Liver (tissue), 9 donors: ENCODE data around the gene AKNA. TPM values are rescaled to one million over a fixed set of nuclear protein-coding genes. Genes with fewer than 3 reads are reported as not detected.

ENCODE experiments used
- DNase-seq: peaks from one replicate; pipeline ENCODE4 v3.0.0-alpha.2; 2017; ENCODE audit warnings: low spot score
- H3K27ac ChIP-seq, 2 donors: one replicate each; pipeline ENCODE4 v1.7.0; 2013; ENCODE audit warnings: inconsistent platforms in 2 of 2, low read length in 2 of 2, control low read depth in 1 of 2, low read depth in 1 of 2, mild to moderate bottlenecking in 1 of 2
- H3K27me3 ChIP-seq, 4 donors: one replicate each; pipeline versions ENCODE4 v1.6.1 to v1.7.0; 2013; ENCODE audit warnings: low read length in 3 of 4, inconsistent platforms in 1 of 4, mild to moderate bottlenecking in 1 of 4, moderate library complexity in 1 of 4; ENCODE audit not compliant: control insufficient read depth in 4 of 4, insufficient read depth in 4 of 4
- H3K36me3 ChIP-seq, 4 donors: one replicate each; pipeline versions ENCODE4 v1.6.1 to v1.7.0; 2013; ENCODE audit warnings: low read length in 3 of 4, mild to moderate bottlenecking in 3 of 4, low read depth in 1 of 4, moderate library complexity in 1 of 4; ENCODE audit not compliant: control insufficient read depth in 4 of 4, insufficient read depth in 3 of 4
- H3K4me1 ChIP-seq, 4 donors: one replicate each; pipeline versions ENCODE4 v1.6.1 to v1.7.0; 2013; ENCODE audit warnings: low read length in 3 of 4, mild to moderate bottlenecking in 3 of 4, moderate library complexity in 1 of 4; ENCODE audit not compliant: control insufficient read depth in 4 of 4, insufficient read depth in 4 of 4
- H3K4me3 ChIP-seq, 3 donors: one replicate each; pipeline versions ENCODE4 v1.6.1 to v1.7.0; 2013; ENCODE audit warnings: low read length in 3 of 3, control low read depth in 1 of 3, low read depth in 1 of 3, mild to moderate bottlenecking in 1 of 3
- H3K9ac ChIP-seq, 2 donors: one replicate each; pipeline ENCODE4 v1.7.0; 2013; ENCODE audit warnings: low read length in 2 of 2, mild to moderate bottlenecking in 2 of 2, moderate library complexity in 2 of 2, control low read depth in 1 of 2, low read depth in 1 of 2
- H3K9me3 ChIP-seq, 4 donors: one replicate each; pipeline versions ENCODE4 v1.6.1 to v1.7.0; 2013; ENCODE audit warnings: low read length in 3 of 4; ENCODE audit not compliant: control insufficient read depth in 4 of 4
- ATF3 ChIP-seq: IDR thresholded peaks from 2 replicates; pipeline ENCODE4 v1.6.1; 2016; ENCODE audit warnings: antibody characterized with exemption
- CTCF ChIP-seq: fragments of 150-350 bp; IDR thresholded peaks from 2 replicates; pipeline ENCODE4 v1.5.1; 2017; ENCODE audit warnings: improper control_type of control experiment, low read depth, low read length; ENCODE audit not compliant: missing input control
- EGR1 ChIP-seq, 2 donors: IDR thresholded peaks; 2 replicates each; pipeline ENCODE4 v1.6.1; 2016 to 2018; ENCODE audit warnings: antibody characterized with exemption in 2 of 2, low read depth in 2 of 2
- FOXA1 ChIP-seq: IDR thresholded peaks from 2 replicates; pipeline ENCODE4 v1.6.1; 2016; ENCODE audit warnings: antibody characterized with exemption
- FOXA2 ChIP-seq: IDR thresholded peaks from 2 replicates; pipeline ENCODE4 v1.6.1; 2016; ENCODE audit warnings: antibody characterized with exemption
- GABPA ChIP-seq, 2 donors: IDR thresholded peaks in 1 of 2; conservative IDR thresholded peaks in 1 of 2; 2 replicates each; pipeline ENCODE4 v1.6.1; 2016; ENCODE audit warnings: antibody characterized with exemption in 2 of 2, mild to moderate bottlenecking in 1 of 2, moderate library complexity in 1 of 2
- HNF4A ChIP-seq, 2 donors: conservative IDR thresholded peaks; 2 replicates each; pipeline ENCODE4 v1.6.1; 2016; ENCODE audit warnings: antibody characterized with exemption in 2 of 2, mild to moderate bottlenecking in 2 of 2
- HNF4G ChIP-seq: IDR thresholded peaks from 2 replicates; pipeline ENCODE4 v1.6.1; 2016; ENCODE audit warnings: antibody characterized with exemption
- JUND ChIP-seq, 2 donors: IDR thresholded peaks; 2 replicates each; pipeline ENCODE4 v1.6.1; 2016; ENCODE audit warnings: antibody characterized with exemption in 2 of 2
- NR2F2 ChIP-seq: IDR thresholded peaks from 2 replicates; pipeline ENCODE4 v1.6.1; 2016; ENCODE audit warnings: antibody characterized with exemption
- RAD21 ChIP-seq, 2 donors: IDR thresholded peaks; 2 replicates each; pipeline ENCODE4 v1.6.1; 2016; ENCODE audit warnings: antibody characterized with exemption in 2 of 2, mild to moderate bottlenecking in 2 of 2
- RXRA ChIP-seq, 2 donors: IDR thresholded peaks; 2 replicates each; pipeline ENCODE4 v1.6.1; 2017 to 2018; ENCODE audit warnings: antibody characterized with exemption in 2 of 2, mild to moderate bottlenecking in 1 of 2
- SP1 ChIP-seq: IDR thresholded peaks from 2 replicates; pipeline ENCODE4 v1.6.1; 2018; ENCODE audit warnings: antibody characterized with exemption, mild to moderate bottlenecking
- TAF1 ChIP-seq: conservative IDR thresholded peaks from 2 replicates; pipeline ENCODE4 v1.6.1; 2016; ENCODE audit warnings: antibody characterized with exemption, mild to moderate bottlenecking
- YY1 ChIP-seq: IDR thresholded peaks from 2 replicates; pipeline ENCODE4 v1.6.1; 2016; ENCODE audit warnings: antibody characterized with exemption, mild to moderate bottlenecking
- WGBS: extraction: QIAGEN DNeasy Blood & Tissue Kit; methylation state at CpG from one replicate; pipeline ENCODE4 v1.1.7; 2013; 5-methylcytosine and 5-hydroxymethylcytosine counted together
- polyA plus RNA-seq, 2 donors: library from polyadenylated mRNA; stranded (reverse) in 1 of 2; unstranded in 1 of 2; fragments of 200-250 nt in 1 of 2; fragments of >200 nt in 1 of 2; fragmentation: Nextera tagmentation in 1 of 2; extraction: Ambion mirVana in 1 of 2; gene quantifications; one replicate each; pipeline versions ENCODE4 v1.2.1 to v1.2.3, GENCODE V29; 2013 to 2015
- total RNA-seq, 2 donors: library from RNA; depleted of rRNA; stranded (reverse); fragments of >200 nt; gene quantifications; one replicate each; pipeline ENCODE4 v1.2.3, GENCODE V29; 2014
- TF ChIP-seq, protein P1 (sequence below): IDR thresholded peaks from 2 replicates; pipeline ENCODE4 v1.6.1; 2016; ENCODE audit warnings: antibody characterized with exemption
- TF ChIP-seq, protein P2 (sequence below): IDR thresholded peaks from 2 replicates; pipeline ENCODE4 v1.6.1; 2016; ENCODE audit warnings: antibody characterized with exemption, mild to moderate bottlenecking
- TF ChIP-seq, protein P3 (sequence below): IDR thresholded peaks from 2 replicates; pipeline ENCODE4 v1.6.1; 2016; ENCODE audit warnings: antibody characterized with exemption
- donor health status: healthy.
- donor health status: healthy.
- donor health status: healthy.
- donor health status: healthy.
- donor health status: healthy.

AKNA gene
- total and polyA plus RNA-seq, 4 donors: 4.2 to 31.7 (median 6.9) TPM

DNA sequence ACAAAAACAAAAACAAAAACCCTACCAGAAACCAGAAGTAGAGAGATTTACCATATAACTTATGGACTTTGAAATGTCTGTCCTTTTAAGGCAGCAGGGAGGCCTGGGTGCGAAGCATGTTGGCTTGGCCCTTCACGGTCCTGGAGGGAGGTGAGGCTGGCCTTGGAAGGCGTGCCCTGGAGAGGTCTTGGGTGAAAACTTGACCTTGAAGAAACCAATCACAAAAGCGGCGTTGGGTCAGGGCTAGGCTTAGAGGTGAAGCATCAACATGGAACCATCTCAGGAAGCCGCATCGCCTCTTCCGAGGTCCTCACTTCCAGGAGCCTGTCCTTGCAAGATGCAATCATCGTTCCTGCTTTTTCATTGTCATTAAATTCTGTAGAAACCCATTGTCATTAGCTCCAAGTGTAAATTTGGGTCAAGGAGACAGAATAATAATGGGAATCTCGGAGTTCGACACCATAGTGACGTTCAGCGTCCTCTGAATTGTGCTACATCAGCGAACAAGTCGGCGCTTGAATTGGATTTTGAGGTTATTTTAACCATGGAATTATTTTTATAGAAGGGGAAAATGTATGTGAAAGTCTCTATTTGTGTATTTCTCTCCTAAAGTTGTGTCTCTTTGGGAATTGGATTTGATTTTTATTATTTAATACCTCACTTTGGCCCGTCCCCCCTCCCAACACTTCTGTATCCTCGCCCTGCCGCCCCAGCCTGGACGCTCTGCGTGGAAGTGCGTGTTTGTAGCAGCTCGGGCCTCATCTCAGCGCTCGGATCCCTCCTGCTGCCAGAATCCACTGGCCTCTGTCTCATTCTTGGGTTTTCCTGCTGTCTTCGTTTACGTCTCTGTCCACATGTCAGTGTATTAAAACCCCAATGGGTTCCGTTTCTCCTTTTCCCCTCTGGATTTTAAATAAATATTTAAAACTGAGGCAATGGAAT is 75.9 kb downstream of the AKNA start:
- TF ChIP-seq SP1 (no peak), FOXA2 (no peak), CTCF (no peak), HNF4A (conservative IDR thresholded peaks at IDR 0.05) (no peak), EGR1 (IDR thresholded peaks at IDR 0.05; ENCODE audit: low read depth in 2 of 2) (no peak), NR2F2 (no peak), TAF1 (no peak), RAD21 (IDR thresholded peaks at IDR 0.05) (no peak), FOXA1 (no peak)
- WGBS: 96% methylated on average over 28 of the region's 28 CpGs
- no peaks in the 10 kb centered on the region for H3K27me3 ChIP-seq
- peaks cover 10 to 47% (median 17%) of the 10 kb centered on the region in 4 donors for H3K4me1 ChIP-seq
- no peak overlapping the region for H3K9ac ChIP-seq
- H3K4me3 ChIP-seq: no peak overlapping the region
- no peak for DNase-seq
- peaks cover 0 to 8% (median 1%) of the 10 kb centered on the region in 4 donors for H3K36me3 ChIP-seq
- H3K27ac ChIP-seq: no peak overlapping the region
- no peaks in the 10 kb centered on the region for H3K9me3 ChIP-seq

DNA sequence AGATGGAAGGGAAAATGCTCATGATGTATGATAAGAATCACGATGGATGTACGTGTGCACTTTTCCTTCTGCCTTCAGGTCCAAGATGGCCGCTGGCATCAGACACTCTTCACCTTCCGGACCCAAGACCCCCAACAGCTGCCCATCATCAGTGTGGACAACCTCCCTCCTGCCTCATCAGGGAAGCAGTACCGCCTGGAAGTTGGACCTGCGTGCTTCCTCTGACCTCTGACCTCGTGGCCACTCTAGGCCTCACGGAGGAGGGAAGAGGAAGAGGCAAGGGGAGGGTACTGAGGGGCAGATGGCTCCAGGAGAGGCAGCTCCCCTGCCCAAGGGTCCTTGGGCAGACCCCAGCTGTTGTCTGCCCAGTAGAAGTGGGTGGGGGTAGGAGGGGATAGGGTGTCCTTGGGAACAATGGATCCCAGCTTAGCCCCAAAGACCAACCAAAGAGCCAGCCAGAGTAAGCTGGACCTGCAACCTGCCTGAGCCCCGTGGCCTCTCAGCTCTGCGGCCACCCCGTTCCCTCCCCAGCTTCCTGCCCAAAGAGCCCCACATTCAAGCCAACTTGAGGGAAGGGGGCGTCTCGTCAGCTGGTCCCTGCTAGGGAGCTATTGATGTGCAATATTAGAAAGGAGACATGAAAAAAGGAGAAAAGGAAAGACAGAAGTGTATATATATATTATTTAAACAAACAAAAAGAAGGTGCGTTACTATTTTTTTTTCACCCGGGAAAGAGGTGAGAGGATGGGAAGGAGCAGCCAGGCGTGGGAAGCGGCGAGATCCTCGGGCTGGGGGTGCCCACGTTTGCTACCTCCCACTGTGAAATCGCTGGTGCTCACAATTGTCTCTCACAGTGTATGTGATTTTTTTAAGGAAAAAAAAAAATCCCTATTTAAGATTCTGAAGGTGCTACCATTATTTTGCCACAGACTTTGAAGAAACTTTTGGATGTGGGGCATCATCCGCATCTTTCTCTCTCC is 77.0 kb downstream of the AKNA start:
- TF ChIP-seq EGR1 (IDR thresholded peaks at IDR 0.05; ENCODE audit: low read depth in 2 of 2) (no peak), HNF4G (no peak), RAD21 (IDR thresholded peaks at IDR 0.05) (no peak), GABPA (IDR thresholded peaks at IDR 0.05 in 1 of 2, conservative IDR thresholded peaks at IDR 0.05 in 1 of 2) (no peak), ATF3 (no peak), NR2F2 (no peak), TAF1 (no peak), RXRA (IDR thresholded peaks at IDR 0.05) (no peak), CTCF (no peak), FOXA1 (no peak), YY1 (no peak), HNF4A (conservative IDR thresholded peaks at IDR 0.05) (no peak), SP1 (no peak), JUND (IDR thresholded peaks at IDR 0.05) (no peak), FOXA2 (no peak)
- TF ChIP-seq, protein P1, sequence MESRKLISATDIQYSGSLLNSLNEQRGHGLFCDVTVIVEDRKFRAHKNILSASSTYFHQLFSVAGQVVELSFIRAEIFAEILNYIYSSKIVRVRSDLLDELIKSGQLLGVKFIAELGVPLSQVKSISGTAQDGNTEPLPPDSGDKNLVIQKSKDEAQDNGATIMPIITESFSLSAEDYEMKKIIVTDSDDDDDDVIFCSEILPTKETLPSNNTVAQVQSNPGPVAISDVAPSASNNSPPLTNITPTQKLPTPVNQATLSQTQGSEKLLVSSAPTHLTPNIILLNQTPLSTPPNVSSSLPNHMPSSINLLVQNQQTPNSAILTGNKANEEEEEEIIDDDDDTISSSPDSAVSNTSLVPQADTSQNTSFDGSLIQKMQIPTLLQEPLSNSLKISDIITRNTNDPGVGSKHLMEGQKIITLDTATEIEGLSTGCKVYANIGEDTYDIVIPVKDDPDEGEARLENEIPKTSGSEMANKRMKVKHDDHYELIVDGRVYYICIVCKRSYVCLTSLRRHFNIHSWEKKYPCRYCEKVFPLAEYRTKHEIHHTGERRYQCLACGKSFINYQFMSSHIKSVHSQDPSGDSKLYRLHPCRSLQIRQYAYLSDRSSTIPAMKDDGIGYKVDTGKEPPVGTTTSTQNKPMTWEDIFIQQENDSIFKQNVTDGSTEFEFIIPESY: no peak
- TF ChIP-seq, protein P2, sequence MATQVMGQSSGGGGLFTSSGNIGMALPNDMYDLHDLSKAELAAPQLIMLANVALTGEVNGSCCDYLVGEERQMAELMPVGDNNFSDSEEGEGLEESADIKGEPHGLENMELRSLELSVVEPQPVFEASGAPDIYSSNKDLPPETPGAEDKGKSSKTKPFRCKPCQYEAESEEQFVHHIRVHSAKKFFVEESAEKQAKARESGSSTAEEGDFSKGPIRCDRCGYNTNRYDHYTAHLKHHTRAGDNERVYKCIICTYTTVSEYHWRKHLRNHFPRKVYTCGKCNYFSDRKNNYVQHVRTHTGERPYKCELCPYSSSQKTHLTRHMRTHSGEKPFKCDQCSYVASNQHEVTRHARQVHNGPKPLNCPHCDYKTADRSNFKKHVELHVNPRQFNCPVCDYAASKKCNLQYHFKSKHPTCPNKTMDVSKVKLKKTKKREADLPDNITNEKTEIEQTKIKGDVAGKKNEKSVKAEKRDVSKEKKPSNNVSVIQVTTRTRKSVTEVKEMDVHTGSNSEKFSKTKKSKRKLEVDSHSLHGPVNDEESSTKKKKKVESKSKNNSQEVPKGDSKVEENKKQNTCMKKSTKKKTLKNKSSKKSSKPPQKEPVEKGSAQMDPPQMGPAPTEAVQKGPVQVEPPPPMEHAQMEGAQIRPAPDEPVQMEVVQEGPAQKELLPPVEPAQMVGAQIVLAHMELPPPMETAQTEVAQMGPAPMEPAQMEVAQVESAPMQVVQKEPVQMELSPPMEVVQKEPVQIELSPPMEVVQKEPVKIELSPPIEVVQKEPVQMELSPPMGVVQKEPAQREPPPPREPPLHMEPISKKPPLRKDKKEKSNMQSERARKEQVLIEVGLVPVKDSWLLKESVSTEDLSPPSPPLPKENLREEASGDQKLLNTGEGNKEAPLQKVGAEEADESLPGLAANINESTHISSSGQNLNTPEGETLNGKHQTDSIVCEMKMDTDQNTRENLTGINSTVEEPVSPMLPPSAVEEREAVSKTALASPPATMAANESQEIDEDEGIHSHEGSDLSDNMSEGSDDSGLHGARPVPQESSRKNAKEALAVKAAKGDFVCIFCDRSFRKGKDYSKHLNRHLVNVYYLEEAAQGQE: no peak
- TF ChIP-seq, protein P3, sequence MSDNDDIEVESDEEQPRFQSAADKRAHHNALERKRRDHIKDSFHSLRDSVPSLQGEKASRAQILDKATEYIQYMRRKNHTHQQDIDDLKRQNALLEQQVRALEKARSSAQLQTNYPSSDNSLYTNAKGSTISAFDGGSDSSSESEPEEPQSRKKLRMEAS: no peak
- 94% methylated on average over 22 of the region's 22 CpGs for WGBS
- Histone ChIP-seq H3K36me3 (peaks cover 0 to 8% (median 1%) of the 10 kb centered on the region in 4 donors), H3K27me3 (no peaks in the 10 kb centered on the region), H3K4me1 (peaks cover 8 to 44% (median 20%) of the 10 kb centered on the region in 4 donors), H3K4me3 (no peak overlapping the region), H3K9ac (no peak overlapping the region), H3K9me3 (no peaks in the 10 kb centered on the region), H3K27ac (no peak overlapping the region)
- no peak for DNase-seq
